ENCODE measurements around the gene C6orf132.

GRCh38 chr6:42152024-42152423 is 9.6 kb upstream of the C6orf132 start:
- TF ChIP-seq EZH2phosphoT487 (IDR thresholded peaks at IDR 0.05; ENCODE audit: unreplicated experiment) (no peak), POLR2AphosphoS5 (IDR thresholded peaks at IDR 0.05; ENCODE audit: low read depth) (no peak), EZH2 (IDR thresholded peaks at IDR 0.05; ENCODE audit: low read depth, unreplicated experiment) (no peak), REST (IDR thresholded peaks at IDR 0.05; ENCODE audit: unreplicated experiment) (no peak), CREB1 (CRISPR knock-in tag; IDR thresholded peaks at IDR 0.05; ENCODE audit: low read depth) (no peak), ZNF331 (CRISPR knock-in tag; IDR thresholded peaks at IDR 0.05; ENCODE audit: low read depth) (no peak), JUNB (IDR thresholded peaks at IDR 0.05; ENCODE audit: unreplicated experiment) (no peak), ETS1 (IDR thresholded peaks at IDR 0.05) (no peak), ZNF114 (CRISPR knock-in tag; IDR thresholded peaks at IDR 0.05) (no peak), STAT1 (IDR thresholded peaks at IDR 0.05; ENCODE audit: unreplicated experiment) (no peak), NANOG (IDR thresholded peaks at IDR 0.05; ENCODE audit: borderline replicate concordance) (no peak)
- TF ChIP-seq, protein P1, sequence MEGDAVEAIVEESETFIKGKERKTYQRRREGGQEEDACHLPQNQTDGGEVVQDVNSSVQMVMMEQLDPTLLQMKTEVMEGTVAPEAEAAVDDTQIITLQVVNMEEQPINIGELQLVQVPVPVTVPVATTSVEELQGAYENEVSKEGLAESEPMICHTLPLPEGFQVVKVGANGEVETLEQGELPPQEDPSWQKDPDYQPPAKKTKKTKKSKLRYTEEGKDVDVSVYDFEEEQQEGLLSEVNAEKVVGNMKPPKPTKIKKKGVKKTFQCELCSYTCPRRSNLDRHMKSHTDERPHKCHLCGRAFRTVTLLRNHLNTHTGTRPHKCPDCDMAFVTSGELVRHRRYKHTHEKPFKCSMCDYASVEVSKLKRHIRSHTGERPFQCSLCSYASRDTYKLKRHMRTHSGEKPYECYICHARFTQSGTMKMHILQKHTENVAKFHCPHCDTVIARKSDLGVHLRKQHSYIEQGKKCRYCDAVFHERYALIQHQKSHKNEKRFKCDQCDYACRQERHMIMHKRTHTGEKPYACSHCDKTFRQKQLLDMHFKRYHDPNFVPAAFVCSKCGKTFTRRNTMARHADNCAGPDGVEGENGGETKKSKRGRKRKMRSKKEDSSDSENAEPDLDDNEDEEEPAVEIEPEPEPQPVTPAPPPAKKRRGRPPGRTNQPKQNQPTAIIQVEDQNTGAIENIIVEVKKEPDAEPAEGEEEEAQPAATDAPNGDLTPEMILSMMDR (conservative IDR thresholded peaks at IDR 0.05; ENCODE audit: low read depth in 2 of 2) = no peak
- TF ChIP-seq, protein P2, sequence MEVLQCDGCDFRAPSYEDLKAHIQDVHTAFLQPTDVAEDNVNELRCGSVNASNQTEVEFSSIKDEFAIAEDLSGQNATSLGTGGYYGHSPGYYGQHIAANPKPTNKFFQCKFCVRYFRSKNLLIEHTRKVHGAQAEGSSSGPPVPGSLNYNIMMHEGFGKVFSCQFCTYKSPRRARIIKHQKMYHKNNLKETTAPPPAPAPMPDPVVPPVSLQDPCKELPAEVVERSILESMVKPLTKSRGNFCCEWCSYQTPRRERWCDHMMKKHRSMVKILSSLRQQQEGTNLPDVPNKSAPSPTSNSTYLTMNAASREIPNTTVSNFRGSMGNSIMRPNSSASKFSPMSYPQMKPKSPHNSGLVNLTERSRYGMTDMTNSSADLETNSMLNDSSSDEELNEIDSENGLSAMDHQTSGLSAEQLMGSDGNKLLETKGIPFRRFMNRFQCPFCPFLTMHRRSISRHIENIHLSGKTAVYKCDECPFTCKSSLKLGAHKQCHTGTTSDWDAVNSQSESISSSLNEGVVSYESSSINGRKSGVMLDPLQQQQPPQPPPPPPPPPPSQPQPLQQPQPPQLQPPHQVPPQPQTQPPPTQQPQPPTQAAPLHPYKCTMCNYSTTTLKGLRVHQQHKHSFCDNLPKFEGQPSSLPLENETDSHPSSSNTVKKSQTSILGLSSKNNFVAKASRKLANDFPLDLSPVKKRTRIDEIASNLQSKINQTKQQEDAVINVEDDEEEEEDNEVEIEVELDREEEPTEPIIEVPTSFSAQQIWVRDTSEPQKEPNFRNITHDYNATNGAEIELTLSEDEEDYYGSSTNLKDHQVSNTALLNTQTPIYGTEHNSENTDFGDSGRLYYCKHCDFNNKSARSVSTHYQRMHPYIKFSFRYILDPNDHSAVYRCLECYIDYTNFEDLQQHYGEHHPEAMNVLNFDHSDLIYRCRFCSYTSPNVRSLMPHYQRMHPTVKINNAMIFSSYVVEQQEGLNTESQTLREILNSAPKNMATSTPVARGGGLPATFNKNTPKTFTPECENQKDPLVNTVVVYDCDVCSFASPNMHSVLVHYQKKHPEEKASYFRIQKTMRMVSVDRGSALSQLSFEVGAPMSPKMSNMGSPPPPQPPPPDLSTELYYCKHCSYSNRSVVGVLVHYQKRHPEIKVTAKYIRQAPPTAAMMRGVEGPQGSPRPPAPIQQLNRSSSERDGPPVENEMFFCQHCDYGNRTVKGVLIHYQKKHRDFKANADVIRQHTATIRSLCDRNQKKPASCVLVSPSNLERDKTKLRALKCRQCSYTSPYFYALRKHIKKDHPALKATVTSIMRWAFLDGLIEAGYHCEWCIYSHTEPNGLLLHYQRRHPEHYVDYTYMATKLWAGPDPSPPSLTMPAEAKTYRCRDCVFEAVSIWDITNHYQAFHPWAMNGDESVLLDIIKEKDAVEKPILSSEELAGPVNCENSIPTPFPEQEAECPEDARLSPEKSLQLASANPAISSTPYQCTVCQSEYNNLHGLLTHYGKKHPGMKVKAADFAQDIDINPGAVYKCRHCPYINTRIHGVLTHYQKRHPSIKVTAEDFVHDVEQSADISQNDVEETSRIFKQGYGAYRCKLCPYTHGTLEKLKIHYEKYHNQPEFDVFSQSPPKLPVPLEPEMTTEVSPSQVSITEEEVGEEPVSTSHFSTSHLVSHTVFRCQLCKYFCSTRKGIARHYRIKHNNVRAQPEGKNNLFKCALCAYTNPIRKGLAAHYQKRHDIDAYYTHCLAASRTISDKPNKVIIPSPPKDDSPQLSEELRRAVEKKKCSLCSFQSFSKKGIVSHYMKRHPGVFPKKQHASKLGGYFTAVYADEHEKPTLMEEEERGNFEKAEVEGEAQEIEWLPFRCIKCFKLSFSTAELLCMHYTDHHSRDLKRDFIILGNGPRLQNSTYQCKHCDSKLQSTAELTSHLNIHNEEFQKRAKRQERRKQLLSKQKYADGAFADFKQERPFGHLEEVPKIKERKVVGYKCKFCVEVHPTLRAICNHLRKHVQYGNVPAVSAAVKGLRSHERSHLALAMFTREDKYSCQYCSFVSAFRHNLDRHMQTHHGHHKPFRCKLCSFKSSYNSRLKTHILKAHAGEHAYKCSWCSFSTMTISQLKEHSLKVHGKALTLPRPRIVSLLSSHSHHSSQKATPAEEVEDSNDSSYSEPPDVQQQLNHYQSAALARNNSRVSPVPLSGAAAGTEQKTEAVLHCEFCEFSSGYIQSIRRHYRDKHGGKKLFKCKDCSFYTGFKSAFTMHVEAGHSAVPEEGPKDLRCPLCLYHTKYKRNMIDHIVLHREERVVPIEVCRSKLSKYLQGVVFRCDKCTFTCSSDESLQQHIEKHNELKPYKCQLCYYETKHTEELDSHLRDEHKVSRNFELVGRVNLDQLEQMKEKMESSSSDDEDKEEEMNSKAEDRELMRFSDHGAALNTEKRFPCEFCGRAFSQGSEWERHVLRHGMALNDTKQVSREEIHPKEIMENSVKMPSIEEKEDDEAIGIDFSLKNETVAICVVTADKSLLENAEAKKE (CRISPR knock-in tag; IDR thresholded peaks at IDR 0.05) = no peak
